NOMO-1 treated with dmso at 0.1 percent for 144 hours (cell line): Measurements from ENCODE around the gene ZNF646.

Experiments used
- DNase-seq: peaks from one replicate; lab custom pipeline; 2025; ENCODE audit not compliant: unreplicated experiment; lab: John Stamatoyannopoulos, UW

The ZNF646 gene

GRCh38 chr16:31108035-31108793 is 34.0 kb downstream of the ZNF646 start, which contains the start of gene BCKDK:
Gene BCKDK (plus strand): TSS chr16:31108386. CDS start chr16:31109224, 838 bp downstream.
- DNase-seq = peak; percentile 58

GRCh38 chr16:31108794-31109558 is 34.8 kb downstream of the ZNF646 start:
- DNase-seq = no peak

- DNase-seq = no peak
These were observed 35.4 kb downstream of the ZNF646 start for GRCh38 chr16:31109622-31110021.

GRCh38 chr16:31110106-31111034 is 36.1 kb downstream of the ZNF646 start:
- DNase-seq = no peak

GRCh38 chr16:31111881-31112466 is 37.8 kb downstream of the ZNF646 start:
- DNase-seq = no peak

- DNase-seq = no peak
These were observed 38.5 kb downstream of the ZNF646 start for GRCh38 chr16:31112711-31113110.

- DNase-seq = peak; percentile 47
These were observed 39.2 kb downstream of the ZNF646 start for GRCh38 chr16:31113121-31114120.

- no peak for DNase-seq
These were observed 40.2 kb downstream of the ZNF646 start for GRCh38 chr16:31114468-31114867.

- DNase-seq = peak; percentile 98
These were observed 43.4 kb downstream of the ZNF646 start, which contains the start of gene KAT8 for GRCh38 chr16:31117384-31118222. Gene KAT8 (plus strand): TSS chr16:31117664. CDS start chr16:31117682, 18 bp downstream.

GRCh38 chr16:31118223-31119155 is 44.3 kb downstream of the ZNF646 start:
- DNase-seq = no peak

- DNase-seq = no peak
These were observed 45.9 kb downstream of the ZNF646 start for GRCh38 chr16:31120129-31120528.

- DNase-seq = no peak
These were observed 51.6 kb downstream of the ZNF646 start for GRCh38 chr16:31125844-31126243.

GRCh38 chr16:31127182-31127581 is 53.0 kb downstream of the ZNF646 start:
- no peak for DNase-seq

- DNase-seq = peak; percentile 96
These were observed 54.7 kb downstream of the ZNF646 start for GRCh38 chr16:31128711-31129567.

- DNase-seq = no peak
These were observed 55.5 kb downstream of the ZNF646 start for GRCh38 chr16:31129568-31130335.
